Mononuclear cell (primary cell): ENCODE data around the gene DNAJC3. TPM values are rescaled to one million over a fixed set of nuclear protein-coding genes. Genes with fewer than 3 reads are reported as not detected.
"Not testable (repeated sequence)": the region's sequence is repeated elsewhere in the genome, so short reads cannot be mapped to it uniquely, and the experiment has no call there.

Experiments used
- H3K27me3 ChIP-seq: 2 replicates; pipeline ENCODE4 v1.6.0; 2011; ENCODE audit warnings: low read length, control low read depth; ENCODE audit not compliant: insufficient read depth
- H3K4me1 ChIP-seq: 2 replicates; pipeline ENCODE4 v1.5.1; 2011; ENCODE audit warnings: mild to moderate bottlenecking, low read length, control low read depth; ENCODE audit not compliant: insufficient read depth
- H3K4me3 ChIP-seq: 2 replicates; pipeline ENCODE4 v1.5.1; 2011; ENCODE audit warnings: mild to moderate bottlenecking, low read length, moderate library complexity
- H3K9me3 ChIP-seq: 2 replicates; pipeline ENCODE4 v1.5.1; 2011; ENCODE audit warnings: low read depth, mild to moderate bottlenecking, control low read depth, low read length
- total RNA-seq: library from RNA; depleted of rRNA; stranded (reverse); fragments of >200 nt; gene quantifications from one replicate; pipeline ENCODE4 v1.2.3, GENCODE V29; 2012

Gene DNAJC3
- total RNA-seq, 1 donor = 54.0 TPM

DNA sequence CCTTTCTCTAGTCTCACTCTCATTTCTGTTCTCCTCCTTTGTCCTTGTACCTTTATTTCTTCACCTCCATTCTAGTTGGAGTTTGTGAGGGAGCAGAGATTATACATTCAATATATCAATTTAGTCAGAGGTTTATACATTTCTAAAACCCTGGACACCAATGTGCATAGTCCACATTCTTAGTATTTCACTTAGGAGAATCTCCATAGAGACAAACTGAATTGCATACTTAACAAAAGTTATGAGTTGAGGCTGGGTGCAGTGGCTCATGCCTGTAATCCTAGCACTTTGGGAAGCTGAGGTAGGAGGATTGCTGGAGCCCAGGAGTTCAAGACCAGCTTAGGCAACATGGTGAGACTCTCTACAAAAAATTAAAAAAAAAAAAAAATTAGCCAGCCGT, 45.3 kb downstream of the DNAJC3 start:
- Histone ChIP-seq H3K27me3 (no peaks in the 10 kb centered on the region), H3K4me1 (no peaks in the 10 kb centered on the region), H3K4me3 (no peak overlapping the region), H3K9me3 (no peaks in the 10 kb centered on the region)

DNA sequence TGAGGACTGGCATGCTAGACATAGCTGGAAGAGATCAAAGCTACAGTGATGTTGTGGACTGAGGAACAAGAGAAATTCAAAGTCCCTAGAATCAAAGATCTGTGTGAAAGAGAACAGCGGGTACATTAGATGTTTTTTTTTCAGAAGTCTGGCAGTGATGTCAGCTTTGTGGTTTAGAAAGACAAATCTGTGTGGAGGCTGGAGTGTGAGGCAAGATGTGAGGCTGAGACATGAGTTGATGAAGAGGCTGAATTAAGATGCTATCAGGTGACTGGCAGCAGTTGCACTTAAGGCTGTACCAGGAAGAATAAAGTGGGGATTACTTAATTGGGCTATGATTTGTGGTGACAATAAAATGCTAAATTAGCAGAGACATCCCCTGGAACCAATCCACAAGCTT, 46.5 kb downstream of the DNAJC3 start:
- Histone ChIP-seq H3K4me3 (no peak overlapping the region), H3K9me3 (no peaks in the 10 kb centered on the region), H3K4me1 (no peaks in the 10 kb centered on the region), H3K27me3 (no peaks in the 10 kb centered on the region)

DNA sequence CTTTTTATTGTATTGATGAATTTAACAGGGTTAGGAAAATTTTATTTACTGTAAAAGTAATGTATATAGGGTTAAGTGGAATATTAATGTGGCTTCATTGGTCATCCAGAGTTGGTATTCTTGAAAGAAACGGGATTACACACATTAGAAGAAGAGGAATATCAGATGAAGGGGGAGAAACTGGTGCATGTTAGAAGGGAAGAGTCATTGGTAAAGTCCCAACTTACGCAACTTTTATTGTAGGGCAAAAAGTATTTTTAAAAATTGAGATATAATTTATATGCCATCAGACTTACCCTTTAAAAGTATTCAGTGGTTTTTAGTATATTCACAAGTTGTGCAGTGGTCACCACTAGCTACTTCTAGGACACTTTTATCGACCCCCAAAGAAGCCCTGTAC, 47.3 kb downstream of the DNAJC3 start:
- Histone ChIP-seq H3K9me3 (no peaks in the 10 kb centered on the region), H3K4me1 (no peaks in the 10 kb centered on the region), H3K27me3 (no peaks in the 10 kb centered on the region), H3K4me3 (no peak overlapping the region)

DNA sequence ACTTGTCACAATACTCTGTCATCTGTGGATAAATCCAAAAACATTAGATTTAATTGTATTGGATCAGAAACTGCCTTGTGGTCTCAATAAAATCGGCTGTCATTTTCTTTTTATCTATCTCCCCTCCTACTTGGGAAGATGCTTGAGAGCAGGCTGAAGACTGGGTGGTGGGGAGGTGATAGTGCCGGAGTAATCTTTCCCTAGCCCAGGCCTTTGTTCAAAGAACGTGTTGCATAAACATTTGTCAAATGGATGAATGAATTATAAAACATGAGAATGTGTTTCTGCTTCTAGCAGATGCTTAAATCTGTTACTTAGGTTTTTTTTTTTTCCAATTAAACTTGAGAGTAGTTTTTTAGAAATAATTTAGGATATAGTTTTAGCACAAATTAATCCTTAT, 49.9 kb downstream of the DNAJC3 start:
- Histone ChIP-seq H3K4me3 (no peak overlapping the region), H3K9me3 (peaks cover 5% of the 10 kb centered on the region), H3K27me3 (no peaks in the 10 kb centered on the region), H3K4me1 (no peaks in the 10 kb centered on the region)

DNA sequence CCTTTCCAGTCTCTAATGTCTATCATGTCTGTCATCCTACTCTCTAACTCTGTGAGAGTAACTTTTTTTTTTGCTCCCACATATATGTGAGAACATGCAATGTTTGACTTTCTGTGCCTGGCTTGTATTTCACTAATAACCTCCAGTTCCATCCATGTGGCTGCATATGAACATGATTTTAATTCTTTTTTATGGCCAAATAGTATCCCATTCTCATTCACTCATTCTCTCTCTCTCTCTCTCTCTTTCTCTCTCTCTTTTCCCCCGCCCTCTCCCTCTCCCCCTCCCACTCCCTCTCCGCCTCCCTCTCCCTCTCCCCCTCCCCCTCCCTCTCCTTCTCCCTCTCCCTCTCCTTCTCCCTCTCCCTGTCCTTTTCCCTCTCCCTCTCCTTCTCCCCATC, 52.0 kb downstream of the DNAJC3 start:
- no peaks in the 10 kb centered on the region for H3K27me3 ChIP-seq
- H3K9me3 ChIP-seq = peaks cover 26% of the 10 kb centered on the region
- H3K4me3 ChIP-seq = no peak overlapping the region
- H3K4me1 ChIP-seq = no peaks in the 10 kb centered on the region

DNA sequence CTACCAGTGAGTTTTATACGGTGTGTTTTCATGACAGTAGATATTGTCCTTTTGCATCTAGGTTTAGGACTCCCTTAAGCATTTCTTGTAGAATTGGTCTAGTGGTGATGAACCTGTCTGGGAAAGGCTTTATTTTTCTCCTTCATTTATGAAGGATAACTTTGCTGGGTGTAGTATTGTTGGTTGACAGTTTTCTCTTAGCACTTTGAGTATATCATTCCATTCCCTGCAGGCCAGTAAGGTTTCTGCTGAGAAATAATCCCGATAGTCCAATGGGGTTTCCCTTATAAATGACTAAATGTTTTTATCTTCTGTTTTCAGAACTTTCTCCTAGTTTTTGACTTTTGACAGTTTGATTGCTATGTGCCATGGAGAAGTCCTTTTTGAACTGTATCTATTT, 57.2 kb downstream of the DNAJC3 start:
- Histone ChIP-seq H3K4me1 (no peaks in the 10 kb centered on the region), H3K4me3 (no peak overlapping the region), H3K27me3 (no peaks in the 10 kb centered on the region), H3K9me3 (peaks cover 32% of the 10 kb centered on the region)

DNA sequence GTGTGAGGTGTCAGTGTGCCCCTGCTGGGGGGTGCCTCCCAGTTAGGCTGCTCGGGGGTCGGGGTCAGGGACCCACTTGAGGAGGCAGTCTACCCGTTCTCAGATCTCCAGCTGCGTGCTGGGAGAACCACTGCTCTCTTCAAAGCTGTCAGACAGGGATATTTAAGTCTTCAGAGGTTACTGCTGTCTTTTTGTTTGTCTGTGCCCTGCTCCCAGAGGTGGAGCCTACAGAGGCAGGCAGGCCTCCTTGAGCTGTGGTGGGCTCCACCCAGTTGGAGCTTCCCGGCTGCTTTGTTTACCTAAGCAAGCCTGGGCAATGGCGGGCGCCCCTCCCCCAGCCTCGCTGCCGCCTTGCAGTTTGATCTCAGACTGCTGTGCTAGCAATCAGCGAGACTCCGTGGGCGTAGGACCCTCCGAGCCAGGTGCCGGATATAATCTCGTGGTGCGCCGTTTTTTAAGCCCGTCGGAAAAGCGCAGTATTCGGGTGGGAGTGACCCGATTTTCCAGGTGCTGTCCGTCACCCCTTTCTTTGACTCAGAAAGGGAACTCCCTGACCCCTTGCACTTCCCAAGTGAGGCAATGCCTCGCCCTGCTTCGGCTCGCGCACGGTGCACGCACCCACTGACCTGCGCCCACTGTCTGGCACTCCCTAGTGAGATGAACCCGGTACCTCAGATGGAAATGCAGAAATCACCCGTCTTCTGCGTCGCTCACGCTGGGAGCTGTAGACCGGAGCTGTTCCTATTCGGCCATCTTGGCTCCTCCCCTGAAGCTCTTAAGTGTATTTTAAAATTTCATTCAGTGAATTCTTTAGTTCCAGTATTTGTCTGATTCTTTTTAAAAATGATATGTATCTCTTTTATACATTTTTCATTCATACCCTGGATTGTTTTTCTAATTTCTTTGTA, 63.4 kb downstream of the DNAJC3 start:
- not testable (repeated sequence) for H3K4me1 ChIP-seq, H3K27me3 ChIP-seq, H3K9me3 ChIP-seq, H3K4me3 ChIP-seq

DNA sequence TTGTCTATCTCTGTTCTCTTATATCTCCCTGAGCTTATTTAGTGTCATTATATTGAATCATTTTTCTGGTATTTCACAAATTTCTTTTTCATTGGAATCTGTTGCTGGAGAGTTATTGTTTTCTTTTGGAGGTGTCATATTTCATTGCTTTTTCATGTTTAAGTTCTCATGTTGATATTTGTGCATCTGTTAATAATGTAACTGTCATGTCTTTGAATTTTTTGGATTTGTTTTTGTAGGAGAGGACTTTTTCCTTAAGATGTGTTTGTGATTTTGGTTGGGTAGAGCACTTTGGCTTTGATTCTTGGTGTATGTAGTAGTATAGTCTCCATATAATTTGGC, 64.0 kb downstream of the DNAJC3 start:
- H3K4me1 ChIP-seq = peaks cover 3% of the 10 kb centered on the region
- no peak overlapping the region for H3K4me3 ChIP-seq
- H3K9me3 ChIP-seq = no peaks in the 10 kb centered on the region
- no peaks in the 10 kb centered on the region for H3K27me3 ChIP-seq

DNA sequence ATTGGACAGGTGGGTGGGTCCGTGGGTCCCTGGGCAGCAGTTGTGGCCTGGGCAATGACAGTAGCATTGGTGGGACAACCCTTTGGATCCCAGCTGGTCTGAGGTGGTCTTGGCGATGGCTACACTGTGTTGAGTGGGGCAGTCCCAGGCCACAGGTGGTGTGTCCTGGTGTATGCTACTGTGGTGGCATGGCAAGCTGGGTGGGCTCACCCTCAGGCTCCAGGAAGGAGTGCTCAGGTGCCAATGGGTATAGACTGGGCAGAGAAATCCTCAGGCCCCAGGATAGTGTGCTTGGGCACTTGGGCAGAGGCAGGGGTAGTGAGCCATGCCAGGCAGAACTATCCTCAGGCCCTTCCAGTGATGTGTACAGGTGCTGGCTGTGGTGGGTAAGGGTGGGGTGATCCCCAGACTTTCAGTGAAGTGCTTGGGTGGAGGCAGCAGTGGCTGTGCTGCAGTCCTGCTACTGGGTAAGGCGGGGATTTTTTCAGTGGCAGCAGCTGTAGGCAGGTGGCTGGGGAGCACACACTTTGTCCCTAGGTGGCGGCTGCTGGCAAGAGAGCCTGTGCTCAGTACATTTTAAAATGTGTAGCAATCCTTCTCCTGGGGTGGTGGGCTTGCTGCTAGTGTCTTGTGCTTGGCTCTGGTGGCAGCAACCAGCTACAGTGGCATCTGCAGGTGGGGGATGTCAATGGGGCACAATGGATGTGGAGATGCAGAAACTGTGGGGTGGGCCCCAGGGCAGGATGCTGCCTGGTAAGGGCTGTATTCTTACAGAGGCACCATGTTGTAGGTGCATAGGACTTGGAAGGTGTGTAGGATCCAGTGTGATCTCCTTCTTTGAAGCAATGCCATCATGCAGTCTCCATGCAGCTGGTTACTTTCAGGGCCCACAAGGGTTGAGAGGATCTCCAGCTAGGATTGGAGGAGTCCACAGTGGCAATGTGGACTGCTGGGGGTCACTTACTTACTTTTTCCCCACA, 64.9 kb downstream of the DNAJC3 start:
- H3K4me3 ChIP-seq = no peak overlapping the region
- H3K9me3 ChIP-seq = no peaks in the 10 kb centered on the region
- no peaks in the 10 kb centered on the region for H3K27me3 ChIP-seq
- peaks cover 3% of the 10 kb centered on the region for H3K4me1 ChIP-seq

DNA sequence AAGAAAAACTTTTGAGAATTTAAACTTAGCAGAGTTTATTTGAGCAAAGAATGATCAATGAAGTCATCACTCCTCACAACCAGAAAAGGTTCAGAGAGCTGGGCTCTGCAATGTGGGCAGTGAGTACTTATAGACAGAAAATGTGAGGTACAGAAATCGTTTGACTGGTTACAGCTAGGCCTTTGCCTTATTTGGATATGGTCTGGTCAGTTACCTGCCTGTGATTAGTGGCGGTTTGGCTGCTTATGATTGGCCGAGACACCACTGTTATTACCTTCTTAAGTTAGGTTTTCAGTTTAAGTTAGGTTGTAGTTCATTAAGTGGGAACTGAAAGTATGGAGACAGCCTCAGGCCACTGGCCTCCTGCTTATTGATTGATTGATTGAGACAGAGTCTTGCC, 66.3 kb downstream of the DNAJC3 start:
- Histone ChIP-seq H3K4me3 (no peak overlapping the region), H3K27me3 (no peaks in the 10 kb centered on the region), H3K9me3 (no peaks in the 10 kb centered on the region), H3K4me1 (peaks cover 3% of the 10 kb centered on the region)

DNA sequence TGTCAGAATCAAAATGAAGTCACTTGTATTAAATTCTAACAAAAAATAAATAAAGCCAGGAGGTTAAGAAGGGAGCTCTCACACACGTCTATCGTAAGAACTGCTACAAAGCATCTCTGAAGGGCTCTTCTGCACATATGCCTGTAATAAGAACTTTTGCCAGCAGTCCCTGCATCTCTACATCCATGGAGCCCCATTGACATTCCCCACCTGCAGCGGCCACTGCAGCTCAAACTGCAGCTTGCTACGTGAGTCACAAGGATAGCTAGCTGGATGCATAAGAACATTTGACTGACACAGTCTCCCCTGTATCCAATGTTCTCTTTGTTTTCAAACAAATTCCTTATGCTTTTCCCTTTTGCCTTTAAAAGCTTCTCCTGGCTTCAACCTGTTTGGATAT, 68.3 kb downstream of the DNAJC3 start:
- Histone ChIP-seq H3K4me3 (no peak overlapping the region), H3K4me1 (peaks cover 3% of the 10 kb centered on the region), H3K9me3 (no peaks in the 10 kb centered on the region), H3K27me3 (no peaks in the 10 kb centered on the region)

DNA sequence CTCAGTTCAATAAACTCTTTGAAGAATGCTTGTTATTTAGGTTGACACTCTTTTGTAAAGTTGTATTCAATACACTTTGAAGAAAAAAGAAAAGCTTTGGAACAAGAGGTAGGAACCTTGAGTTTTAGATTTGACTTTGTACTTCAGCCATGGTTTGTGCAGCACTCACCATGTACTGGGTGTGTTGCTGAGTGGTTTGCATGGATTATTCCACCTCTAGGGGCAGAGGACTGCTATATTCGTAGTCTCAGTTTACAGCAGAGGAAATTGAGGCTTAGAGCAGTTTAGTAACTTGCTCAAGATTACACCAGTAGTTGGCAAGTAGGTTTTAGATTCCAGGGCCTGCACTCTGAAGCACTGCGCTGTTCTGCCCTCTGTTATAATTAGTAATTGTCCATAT, 68.8 kb downstream of the DNAJC3 start:
- H3K27me3 ChIP-seq = no peaks in the 10 kb centered on the region
- H3K9me3 ChIP-seq = no peaks in the 10 kb centered on the region
- peaks cover 3% of the 10 kb centered on the region for H3K4me1 ChIP-seq
- no peak overlapping the region for H3K4me3 ChIP-seq

DNA sequence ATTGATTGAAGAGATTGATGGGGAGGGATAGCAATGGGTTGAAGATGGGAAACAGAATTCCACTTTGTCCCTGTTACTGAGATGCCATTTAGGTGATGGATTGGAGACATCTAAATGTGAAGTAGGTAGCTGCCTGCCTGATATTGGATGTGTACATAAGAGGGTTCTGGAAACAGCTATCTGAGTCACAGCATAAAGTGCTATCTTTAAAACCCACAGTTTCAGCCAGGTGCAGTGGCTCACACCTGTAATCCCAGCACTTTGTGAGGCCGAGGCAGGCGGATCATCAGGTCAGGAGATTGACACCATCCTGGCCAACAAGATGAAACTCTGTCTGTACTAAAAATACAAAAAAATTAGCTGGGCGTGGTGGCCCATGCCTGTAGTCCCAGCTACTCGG, 72.6 kb downstream of the DNAJC3 start:
- Histone ChIP-seq H3K4me1 (peaks cover 3% of the 10 kb centered on the region), H3K27me3 (no peaks in the 10 kb centered on the region), H3K9me3 (no peaks in the 10 kb centered on the region), H3K4me3 (no peak overlapping the region)

DNA sequence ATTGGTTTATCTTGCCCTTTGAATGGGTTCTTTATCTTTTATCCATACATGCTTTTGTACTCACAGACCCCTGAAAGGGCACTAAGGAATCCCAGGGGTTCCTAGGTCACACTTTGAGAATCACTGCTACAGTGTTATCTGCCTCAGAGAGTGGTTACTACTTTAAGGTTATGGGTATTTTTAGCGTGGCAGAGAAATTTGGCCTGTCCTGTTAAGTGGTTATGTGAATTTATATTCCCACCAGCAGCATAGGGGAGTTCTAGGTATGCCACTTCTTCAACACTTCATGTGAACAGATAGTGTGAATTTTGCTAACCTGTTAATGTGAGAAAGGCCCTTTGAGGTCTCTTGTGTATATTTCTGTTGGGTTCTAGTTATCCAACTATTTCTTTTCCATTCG, 75.7 kb downstream of the DNAJC3 start:
- no peak overlapping the region for H3K4me3 ChIP-seq
- H3K4me1 ChIP-seq = peaks cover 3% of the 10 kb centered on the region
- H3K9me3 ChIP-seq = no peaks in the 10 kb centered on the region
- no peaks in the 10 kb centered on the region for H3K27me3 ChIP-seq

DNA sequence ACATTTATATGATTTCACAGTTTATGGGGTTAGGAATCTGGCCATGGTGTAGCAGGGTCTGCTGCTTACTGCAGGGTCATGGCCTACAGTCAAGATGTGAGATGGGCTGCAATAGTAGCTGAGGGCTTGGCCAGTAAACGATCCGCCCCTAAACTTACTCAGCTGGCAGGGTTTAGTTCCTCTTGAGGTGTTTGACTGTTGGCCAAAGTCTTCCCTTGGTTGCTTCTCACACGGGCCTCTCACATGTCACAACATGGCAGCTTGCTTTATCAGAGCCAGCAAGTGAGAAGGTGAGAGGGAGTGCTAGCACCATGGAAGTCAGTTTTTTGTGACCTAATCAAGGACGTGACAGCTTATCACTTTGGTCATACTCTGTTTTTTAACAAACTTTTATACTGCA, 77.1 kb downstream of the DNAJC3 start:
- Histone ChIP-seq H3K9me3 (no peaks in the 10 kb centered on the region), H3K4me3 (no peak overlapping the region), H3K27me3 (no peaks in the 10 kb centered on the region), H3K4me1 (peaks cover 3% of the 10 kb centered on the region)
